Endothelial cell of umbilical vein (primary cell): ENCODE measurements around the gene SMOC2. TPM values are rescaled to one million over a fixed set of nuclear protein-coding genes. Genes with fewer than 3 reads are reported as not detected.

Experiments used
- BruUV-seq: library from RNA; stranded (reverse); fragments of 400-500 nt; replicated peaks from 2 replicates; lab custom pipeline; 2021; lab: Mats Ljungman, UMichigan
- CTCF ChIA-PET: fragments of 300-600, 350-600 bp; sonication (Branson Sonifier 250); formaldehyde crosslinking; loops from one replicate; lab custom pipeline; 2021; ENCODE audit warnings: antibody characterized with exemption, inconsistent platforms; lab: Charles Lee
- POLR2A ChIA-PET: fragments of 300-600, 350-600 bp; sonication (Branson Sonifier 250); formaldehyde crosslinking; loops from one replicate; lab custom pipeline; 2021; ENCODE audit warnings: antibody characterized with exemption, inconsistent platforms; lab: Charles Lee
- DNase-seq: peaks from one replicate; pipeline ENCODE4 v3.0.0-alpha.2; 2011; ENCODE audit warnings: low read depth, low spot score
- FAIRE-seq: peaks from 2 replicates; lab custom pipeline; 2011; peaks lifted over from hg19 to GRCh38; lab: Jason Lieb, UNC
- H2AFZ ChIP-seq: 2 replicates; pipeline ENCODE4 v1.6.0; 2012; ENCODE audit warnings: low read depth, low read length, control low read depth, inconsistent platforms
- H3K27ac ChIP-seq: 2 replicates; pipeline ENCODE4 v1.5.1; 2011; ENCODE audit warnings: low read depth, mild to moderate bottlenecking, control low read depth, low read length, moderate library complexity; ENCODE audit not compliant: insufficient read depth
- H3K27me3 ChIP-seq, 2 experiments: 2 replicates each; pipeline versions ENCODE4 v1.6.0 to v1.6.1; 2011; ENCODE audit warnings: low read length in 2 of 2, mixed read lengths in 1 of 2; ENCODE audit not compliant: control insufficient read depth in 2 of 2, insufficient read depth in 2 of 2
- H3K36me3 ChIP-seq, 2 experiments: 2 replicates in 1 of 2; 3 replicates in 1 of 2; pipeline ENCODE4 v1.5.1; 2011; ENCODE audit warnings: low read length in 2 of 2, mild to moderate bottlenecking in 1 of 2, moderate library complexity in 1 of 2; ENCODE audit not compliant: control insufficient read depth in 2 of 2, insufficient read depth in 2 of 2; ENCODE audit errors: extremely low read depth in 1 of 2
- H3K4me1 ChIP-seq: 3 replicates; pipeline ENCODE4 v1.5.1; 2011; ENCODE audit warnings: mild to moderate bottlenecking, low read length; ENCODE audit not compliant: control insufficient read depth, insufficient read depth; ENCODE audit errors: extremely low read depth
- H3K4me2 ChIP-seq: 2 replicates; pipeline ENCODE4 v1.6.1; 2011; ENCODE audit warnings: low read length, control low read depth, mixed read lengths; ENCODE audit not compliant: insufficient read depth
- H3K4me3 ChIP-seq, 3 experiments: fragments of 200-600 bp in 1 of 3; sonication (generic), shearing (Covaris generic) in 1 of 3; replicated peaks in 1 of 3; 2 replicates each; pipeline ENCODE4 v1.5.1; 2011 to 2016; ENCODE audit warnings: control low read depth in 3 of 3, low read length in 3 of 3, mild to moderate bottlenecking in 2 of 3, inconsistent platforms in 1 of 3, low read depth in 1 of 3, moderate library complexity in 1 of 3; ENCODE audit not compliant: insufficient read depth in 1 of 3
- H3K79me2 ChIP-seq: 2 replicates; pipeline ENCODE4 v1.6.0; 2012; ENCODE audit warnings: low read length, inconsistent platforms; ENCODE audit not compliant: control insufficient read depth, insufficient read depth
- H3K9ac ChIP-seq: replicated peaks from 2 replicates; pipeline ENCODE3; 2011; ENCODE audit warnings: low read length, control low read depth; ENCODE audit not compliant: insufficient read depth; ENCODE audit errors: extremely low read depth
- H3K9me1 ChIP-seq: replicated peaks from 3 replicates; pipeline ENCODE4 v1.6.0; 2011; ENCODE audit warnings: mild to moderate bottlenecking, low read length; ENCODE audit not compliant: control insufficient read depth, insufficient read depth; ENCODE audit errors: extremely low read depth
- H3K9me3 ChIP-seq: replicated peaks from 2 replicates; pipeline ENCODE4 v1.5.1; 2012; ENCODE audit warnings: low read length, inconsistent platforms; ENCODE audit not compliant: control insufficient read depth, insufficient read depth
- H4K20me1 ChIP-seq: replicated peaks from 2 replicates; pipeline ENCODE3; 2011; ENCODE audit warnings: mild to moderate bottlenecking, low read length; ENCODE audit not compliant: control insufficient read depth, insufficient read depth; ENCODE audit errors: extremely low read depth
- CTCF ChIP-seq, 2 donors: IDR thresholded peaks; 1 replicate in 1 of 2; 2 replicates in 1 of 2; pipeline ENCODE4 v1.5.1; 2011; ENCODE audit warnings: low read length in 2 of 2, mild to moderate bottlenecking in 2 of 2, moderate library complexity in 2 of 2, control low read depth in 1 of 2, inconsistent platforms in 1 of 2, low read depth in 1 of 2; ENCODE audit not compliant: insufficient read depth in 1 of 2; ENCODE audit errors: extremely low read depth in 1 of 2
- EZH2 ChIP-seq: IDR thresholded peaks from 2 replicates; pipeline ENCODE4 v1.6.1; 2012; ENCODE audit warnings: borderline replicate concordance, low read depth, mild to moderate bottlenecking, moderate library complexity, low read length, inconsistent platforms; ENCODE audit not compliant: severe bottlenecking
- FOS ChIP-seq: IDR thresholded peaks from 2 replicates; pipeline ENCODE4 v1.6.1; 2011; ENCODE audit warnings: mild to moderate bottlenecking, low read length, moderate library complexity, borderline replicate concordance; ENCODE audit not compliant: insufficient read depth
- GATA2 ChIP-seq: IDR thresholded peaks from 2 replicates; pipeline ENCODE4 v1.7.0; 2011; ENCODE audit warnings: low read depth, mild to moderate bottlenecking, moderate library complexity, mixed read lengths, low read length; ENCODE audit not compliant: insufficient read length, insufficient read depth
- JUN ChIP-seq: IDR thresholded peaks from 2 replicates; pipeline ENCODE4 v1.6.1; 2011; ENCODE audit warnings: borderline replicate concordance, low read depth; ENCODE audit not compliant: insufficient read length, insufficient read depth
- MYC ChIP-seq: IDR thresholded peaks from one replicate; pipeline ENCODE4 v1.6.1; 2011; ENCODE audit warnings: mild to moderate bottlenecking, low read depth, low read length
- POLR2A ChIP-seq: IDR thresholded peaks from 2 replicates; pipeline ENCODE4 v1.6.1; 2012; ENCODE audit warnings: low read depth, mild to moderate bottlenecking, control low read depth, low read length
- POLR2AphosphoS5 ChIP-seq: IDR thresholded peaks from 2 replicates; pipeline ENCODE4 v1.6.1; 2012; ENCODE audit warnings: low read depth, mild to moderate bottlenecking, control low read depth, low read length, moderate library complexity; ENCODE audit not compliant: insufficient read depth
- dilution Hi-C: fragments of 300-500 bp; cut with MboI; formaldehyde crosslinking; loops from one replicate; pipeline ENCODE4 v1.15.0; 2019; ENCODE audit warnings: low sequenced_read_pairs; ENCODE audit not compliant: extremely low pct_ligation_motif_present
- intact Hi-C: fragments of 100-400 bp; cut with micrococcal nuclease; formaldehyde crosslinking; loops from one replicate; pipeline ENCODE4 v1.10.0; 2022
- polyA plus RNA-seq, 4 experiments: library from polyadenylated mRNA; depleted of rRNA in 3 of 4; stranded (reverse) in 3 of 4; unstranded in 1 of 4; fragments of >200 nt; gene quantifications; 2 replicates each; pipeline versions ENCODE4 v1.2.1 to v1.2.3, GENCODE V29; 2011 to 2012; ENCODE audit warnings: missing spikeins in 1 of 4
- total RNA-seq: library from RNA; stranded (reverse); gene quantifications from 2 replicates; pipeline ENCODE4 v1.2.3, GENCODE V29; 2021
- TF ChIP-seq, protein P1 (sequence below): IDR thresholded peaks from 2 replicates; pipeline ENCODE4 v1.6.1; 2011; ENCODE audit not compliant: insufficient read depth, insufficient read length

The SMOC2 gene
- total and polyA plus RNA-seq, 2 donors (not counting 3 experiments of a cell fraction or from before 2014, with no cell fraction given) = not detected

DNA sequence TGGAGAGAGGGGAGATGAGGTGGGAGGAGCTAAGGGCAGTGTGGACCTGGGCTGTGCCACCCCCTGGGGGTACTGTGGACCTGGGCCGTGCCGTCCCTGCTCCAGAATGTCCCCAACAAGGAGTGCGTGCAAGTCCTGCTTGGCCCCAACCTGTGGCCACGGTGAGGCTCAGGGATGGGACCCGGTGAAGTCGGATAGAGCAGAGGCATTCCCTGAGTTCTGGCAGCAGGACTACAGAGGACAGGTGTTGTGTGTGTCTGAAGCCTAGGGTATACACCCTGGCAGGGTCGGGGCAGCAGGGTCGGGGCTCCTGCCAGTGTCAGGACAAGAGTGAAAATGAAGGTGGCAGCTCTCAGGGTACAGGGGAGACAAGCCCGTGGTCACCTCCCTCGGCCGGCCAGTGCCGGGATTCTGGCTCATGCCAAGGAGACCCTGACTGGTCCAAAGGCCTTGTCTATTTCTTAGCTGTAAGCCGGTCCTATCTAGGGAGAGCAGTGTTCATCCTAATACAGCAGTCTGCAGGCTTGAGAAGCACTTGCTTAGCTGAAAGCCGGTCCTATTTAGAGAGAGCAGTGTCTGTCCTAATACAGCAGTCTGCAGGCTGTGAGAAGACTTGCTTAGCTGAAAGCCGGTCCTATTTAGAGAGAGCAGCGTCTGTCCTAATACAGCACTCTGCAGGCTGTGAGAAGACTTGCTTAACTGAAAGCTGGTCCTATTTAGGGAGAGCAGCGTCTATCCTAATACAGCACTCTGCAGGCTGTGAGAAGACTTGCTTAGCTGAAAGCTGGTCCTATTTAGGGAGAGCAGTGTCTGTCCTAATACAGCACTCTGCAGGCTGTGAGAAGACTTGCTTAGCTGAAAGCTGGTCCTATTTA lies 95.9 kb downstream of the SMOC2 start:
- Histone ChIP-seq H3K4me3 (no peak overlapping the region), H3K27me3 (peaks cover 0 to 9% of the 10 kb centered on the region in 2 experiments), H3K79me2 (no peaks in the 10 kb centered on the region), H3K9me1 (no peaks in the 10 kb centered on the region), H3K4me2 (no peak overlapping the region), H2AFZ (no peak overlapping the region), H3K9ac (no peak overlapping the region), H4K20me1 (no peaks in the 10 kb centered on the region), H3K4me1 (peaks cover 5% of the 10 kb centered on the region), H3K27ac (no peak overlapping the region), H3K9me3 (no peaks in the 10 kb centered on the region), H3K36me3 (no peaks in the 10 kb centered on the region)
- DNase-seq = no peak
- dilution Hi-C loops (no loop called here), intact Hi-C loops (no loop called here)
- ChIA-PET POLR2A (no interaction called here), CTCF (no interaction called here)
- no peak for TF ChIP-seq FOS
- no peak for TF ChIP-seq JUN
- TF ChIP-seq POLR2AphosphoS5 = no peak
- TF ChIP-seq, protein P1, sequence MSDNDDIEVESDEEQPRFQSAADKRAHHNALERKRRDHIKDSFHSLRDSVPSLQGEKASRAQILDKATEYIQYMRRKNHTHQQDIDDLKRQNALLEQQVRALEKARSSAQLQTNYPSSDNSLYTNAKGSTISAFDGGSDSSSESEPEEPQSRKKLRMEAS = no peak
- FAIRE-seq = no peak
- no TSS peak for BruUV-seq

DNA sequence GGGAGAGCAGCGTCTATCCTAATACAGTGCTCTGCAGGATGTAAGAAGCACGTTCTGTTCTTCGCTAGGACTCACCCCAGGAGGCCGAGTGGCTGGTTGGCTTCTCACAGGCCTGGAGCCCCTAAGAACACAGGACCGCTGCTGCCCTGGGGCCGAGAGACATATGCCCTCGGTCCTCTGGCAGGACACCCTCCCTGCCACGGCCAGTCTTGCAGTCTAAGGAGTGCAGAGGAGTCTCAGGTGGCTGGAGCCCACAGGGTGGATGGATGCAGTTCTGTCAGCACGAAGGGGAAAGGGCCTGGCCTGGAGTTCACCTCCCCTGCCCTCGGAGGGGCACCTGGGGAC lies 96.5 kb downstream of the SMOC2 start:
- POLR2A ChIA-PET = no interaction called here
- peaks cover 5% of the 10 kb centered on the region for H3K4me1 ChIP-seq
- no peak for DNase-seq
- H3K9me3 ChIP-seq = no peaks in the 10 kb centered on the region
- no peak overlapping the region for H3K4me3 ChIP-seq
- H3K9me1 ChIP-seq = no peaks in the 10 kb centered on the region
- H2AFZ ChIP-seq = no peak overlapping the region
- H3K27ac ChIP-seq = no peak overlapping the region
- H3K4me2 ChIP-seq = no peak overlapping the region
- intact Hi-C loops (no loop called here), dilution Hi-C loops (no loop called here)
- no peak for TF ChIP-seq EZH2
- no peak for TF ChIP-seq FOS
- TF ChIP-seq JUN = no peak
- TF ChIP-seq POLR2A = no peak
- no peak for TF ChIP-seq CTCF (IDR thresholded peaks at IDR 0.05; ENCODE audit: extremely low read depth in 1 of 2, insufficient read depth in 1 of 2, low read depth in 1 of 2, low read length in 2 of 2)
- no peak for TF ChIP-seq POLR2AphosphoS5
- TF ChIP-seq GATA2 = no peak
- no peak for TF ChIP-seq MYC
- TF ChIP-seq, protein P1 = no peak
- H3K9ac ChIP-seq = no peak overlapping the region
- no peaks in the 10 kb centered on the region for H3K36me3 ChIP-seq
- H4K20me1 ChIP-seq = no peaks in the 10 kb centered on the region
- H3K79me2 ChIP-seq = no peaks in the 10 kb centered on the region
- no peak for FAIRE-seq
- H3K27me3 ChIP-seq = peaks cover 0 to 9% of the 10 kb centered on the region in 2 experiments
- CTCF ChIA-PET = no interaction called here
- BruUV-seq = no TSS peak
